ENCODE measurements around the gene PDS5B. TPM values are rescaled to one million over a fixed set of nuclear protein-coding genes. Genes with fewer than 3 reads are reported as not detected.

PDS5B gene
- 10 to 100 TPM; 19.2 to 20.8 TPM for total RNA-seq

GRCh38 chr13:32586080-32586900 lies at the start of gene PDS5B:
TSS of gene PDS5B (plus strand) at chr13:32586452. CDS start at chr13:32648773, 62,321 bp downstream.
- WGBS, 2 donors, result 1% methylated on average over 28 to 96 of the region's 97 CpGs
- ATAC-seq (peak; percentile 95), DNase-seq (peak; percentile 94 to 96 (median 95))
- Histone ChIP-seq H3K9me3 (no peaks in the 10 kb centered on the region), H3K27ac (peak within 1 kb of the TSS; percentile 83 to 93 (median 90)), H3K4me3 (peak within 1 kb of the TSS; percentile 68 to 74), H3K27me3 (no peaks in the 10 kb centered on the region), H3K4me1 (peaks cover 25% of the 10 kb centered on the region), H3K36me3 (replicated peaks in 1 of 2; ENCODE audit: insufficient read depth in 1 of 2, low read depth in 2 of 2) (no peaks in the 10 kb centered on the region)
- intact Hi-C loops (cut with DNase I), result no loop called here
- TF ChIP-seq POLR2A (IDR thresholded peaks at IDR 0.05), result peak; percentile 15 to 75 (median 74)
- peak; percentile 76 to 100 (median 95) for TF ChIP-seq CTCF (IDR thresholded peaks at IDR 0.05)

GRCh38 chr13:32537580-32538142 lies 48.6 kb upstream of the PDS5B start:
- peaks cover 25% of the 10 kb centered on the region for H3K4me1 ChIP-seq
- peak overlapping the region; percentile 61 to 78 for H3K4me3 ChIP-seq
- H3K27ac ChIP-seq, result peak overlapping the region; percentile 88 to 97 (median 94)
- H3K27me3 ChIP-seq, result no peaks in the 10 kb centered on the region
- peaks cover 0 to 3% of the 10 kb centered on the region in 2 donors for H3K36me3 ChIP-seq (replicated peaks in 1 of 2; ENCODE audit: insufficient read depth in 1 of 2, low read depth in 2 of 2)
- intact Hi-C loops (cut with DNase I), result no loop called here
- TF ChIP-seq CTCF (IDR thresholded peaks at IDR 0.05) (no peak), POLR2A (IDR thresholded peaks at IDR 0.05) (no peak)
- DNase-seq, result peak; percentile 7 to 34 (median 16)
- no peaks in the 10 kb centered on the region for H3K9me3 ChIP-seq
- no peak for ATAC-seq
- WGBS, 2 donors, result 20 to 25% methylated on average over 22 of the region's 22 CpGs

- WGBS, 2 donors, result 0 to 1% methylated on average over 23 of the region's 23 CpGs
- peak overlapping the region; percentile 88 to 97 (median 94) for H3K27ac ChIP-seq
- TF ChIP-seq POLR2A (IDR thresholded peaks at IDR 0.05) (no peak), CTCF (IDR thresholded peaks at IDR 0.05) (no peak)
- DNase-seq (peak in 3 of 4 donors; percentile 40 to 68 (median 53)), ATAC-seq (peak; percentile 67)
- H3K27me3 ChIP-seq, result no peaks in the 10 kb centered on the region
- intact Hi-C loops (cut with DNase I), result no loop called here
- no peaks in the 10 kb centered on the region for H3K9me3 ChIP-seq
- H3K36me3 ChIP-seq (replicated peaks in 1 of 2; ENCODE audit: insufficient read depth in 1 of 2, low read depth in 2 of 2), result peaks cover 0 to 3% of the 10 kb centered on the region in 2 donors
- peak overlapping the region; percentile 61 to 78 for H3K4me3 ChIP-seq
- H3K4me1 ChIP-seq, result peaks cover 25% of the 10 kb centered on the region
Measured at GRCh38 chr13:32538143-32538620, 48.1 kb upstream of the PDS5B start.

GRCh38 chr13:32538621-32539246 lies 47.5 kb upstream of the PDS5B start, which contains the start of gene N4BP2L2:
TSS of gene N4BP2L2 (minus strand) at chr13:32538795. CDS start at chr13:32537027, 1,768 bp downstream.
- peaks cover 25% of the 10 kb centered on the region for H3K4me1 ChIP-seq
- WGBS, 2 donors, result 1% methylated on average over 32 of the region's 32 CpGs
- peak; percentile 99 for ATAC-seq

More at GRCh38 chr13:32538621-32539246, 47.5 kb upstream of the PDS5B start, which contains the start of gene N4BP2L2:
- intact Hi-C loops (cut with DNase I), result no loop called here
- TF ChIP-seq CTCF (IDR thresholded peaks at IDR 0.05) (peak in 4 of 7 experiments; percentile 18 to 41 (median 28)), POLR2A (IDR thresholded peaks at IDR 0.05) (peak in 2 of 3 donors; percentile 67 to 71)
- Histone ChIP-seq H3K9me3 (no peaks in the 10 kb centered on the region), H3K36me3 (replicated peaks in 1 of 2; ENCODE audit: insufficient read depth in 1 of 2, low read depth in 2 of 2) (peaks cover 0 to 3% of the 10 kb centered on the region in 2 donors), H3K27ac (peak within 1 kb of the TSS; percentile 88 to 97 (median 94)), H3K4me3 (peak within 1 kb of the TSS; percentile 61 to 78), H3K27me3 (no peaks in the 10 kb centered on the region)
- DNase-seq, result peak; percentile 92 to 97 (median 94)
